ENCODE results near the gene CDC42SE2.

- TF ChIP-seq FOXM1 (IDR thresholded peaks at IDR 0.05; ENCODE audit: borderline replicate concordance, low read depth) (no peak), TCF12 (IDR thresholded peaks at IDR 0.05; ENCODE audit: low read depth) (no peak)
These were observed 12.9 kb upstream of the CDC42SE2 start for GRCh38 chr5:131250751-131251475.
